ENCODE results near the gene MARCHF6. TPM values are rescaled to one million over a fixed set of nuclear protein-coding genes. Genes with fewer than 3 reads are reported as not detected.

MARCHF6 gene
- total and polyA plus RNA-seq, 9 of the 15 experiments (the other 6 are each of a cell fraction or from before 2014, with no cell fraction given) = 74.1 to 456 (median 116) TPM

DNA sequence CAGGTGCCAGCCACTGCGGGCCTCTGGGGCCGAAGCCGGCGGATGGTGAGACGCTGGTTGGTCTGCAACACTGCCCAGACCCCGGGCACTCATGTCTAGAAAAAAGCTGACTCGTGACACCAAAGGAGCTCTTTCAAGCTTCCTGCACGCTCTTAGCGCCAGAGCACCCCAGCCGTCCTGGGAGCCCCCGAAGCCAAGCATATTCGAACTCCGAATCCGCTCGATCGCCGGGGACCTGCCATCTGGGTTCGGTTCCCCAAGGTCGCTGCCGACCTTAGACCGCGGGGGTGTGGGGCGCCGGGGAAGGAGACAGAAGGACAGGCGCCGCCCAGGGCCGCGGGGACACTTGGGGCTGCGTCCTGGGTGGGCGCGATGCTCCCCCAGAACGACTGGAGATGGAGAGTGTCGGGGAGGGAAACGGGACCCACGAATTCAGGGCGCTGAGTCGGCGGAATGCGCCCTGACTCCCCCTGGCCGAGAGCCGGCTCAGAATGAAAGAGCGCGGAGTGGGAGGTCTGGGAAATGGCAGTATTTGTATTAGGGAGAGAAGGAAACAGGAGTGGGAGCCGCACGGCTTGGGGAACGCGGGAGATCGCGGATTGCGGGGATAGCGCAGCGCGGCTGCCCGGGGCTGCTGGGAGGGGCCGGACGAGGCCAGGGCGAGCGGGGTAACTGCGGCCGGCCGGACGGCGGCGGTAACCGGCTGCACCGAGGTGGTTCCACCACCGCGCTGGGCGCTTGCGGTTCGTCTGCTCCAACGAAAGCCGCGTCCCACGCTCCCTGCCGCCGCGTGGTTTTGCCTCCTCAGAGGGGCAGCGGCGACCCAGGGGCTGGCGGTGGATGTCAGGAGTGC is 20.1 kb upstream of the MARCHF6 start (continued):
- TF ChIP-seq, protein P1, sequence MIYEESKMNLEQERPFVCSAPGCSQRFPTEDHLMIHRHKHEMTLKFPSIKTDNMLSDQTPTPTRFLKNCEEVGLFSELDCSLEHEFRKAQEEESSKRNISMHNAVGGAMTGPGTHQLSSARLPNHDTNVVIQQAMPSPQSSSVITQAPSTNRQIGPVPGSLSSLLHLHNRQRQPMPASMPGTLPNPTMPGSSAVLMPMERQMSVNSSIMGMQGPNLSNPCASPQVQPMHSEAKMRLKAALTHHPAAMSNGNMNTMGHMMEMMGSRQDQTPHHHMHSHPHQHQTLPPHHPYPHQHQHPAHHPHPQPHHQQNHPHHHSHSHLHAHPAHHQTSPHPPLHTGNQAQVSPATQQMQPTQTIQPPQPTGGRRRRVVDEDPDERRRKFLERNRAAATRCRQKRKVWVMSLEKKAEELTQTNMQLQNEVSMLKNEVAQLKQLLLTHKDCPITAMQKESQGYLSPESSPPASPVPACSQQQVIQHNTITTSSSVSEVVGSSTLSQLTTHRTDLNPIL (CRISPR knock-in tag; IDR thresholded peaks at IDR 0.05) = no peak
- TF ChIP-seq CBX5 (IDR thresholded peaks at IDR 0.05; ENCODE audit: borderline replicate concordance, low read depth) (no peak), HDAC1 (IDR thresholded peaks at IDR 0.05) (no peak), ILK (tag; IDR thresholded peaks at IDR 0.05; ENCODE audit: borderline replicate concordance, low read depth) (no peak), NCOA2 (IDR thresholded peaks at IDR 0.05; ENCODE audit: partially characterized antibody in 2 of 2) (no peak), ZNF551 (CRISPR knock-in tag; IDR thresholded peaks at IDR 0.05) (no peak), GABPB1 (CRISPR knock-in tag; IDR thresholded peaks at IDR 0.05) (no peak), ZZZ3 (IDR thresholded peaks at IDR 0.05) (no peak), SLC30A9 (CRISPR knock-in tag; IDR thresholded peaks at IDR 0.05) (no peak), SNRNP70 (optimal IDR thresholded peaks at IDR 0.05; ENCODE audit: low read depth, low read length) (no peak), RBFOX2 (IDR thresholded peaks at IDR 0.05; ENCODE audit: low read depth, low read length) (no peak), NONO (IDR thresholded peaks at IDR 0.05; ENCODE audit: low read depth in 2 of 2, low read length in 1 of 2) (no peak), RBM14 (IDR thresholded peaks at IDR 0.05; ENCODE audit: borderline replicate concordance, insufficient read depth, low read depth, low read length) (no peak), FOS (IDR thresholded peaks at IDR 0.05; ENCODE audit: extremely low read depth, insufficient read length) (no peak), HMG20A (CRISPR knock-in tag; conservative IDR thresholded peaks at IDR 0.05) (no peak), TRIM28 (IDR thresholded peaks at IDR 0.05) (no peak), NR2C2 (CRISPR knock-in tag; IDR thresholded peaks at IDR 0.05) (no peak), NR2C2 (tag; IDR thresholded peaks at IDR 0.05) (no peak), ZC3H11A (IDR thresholded peaks at IDR 0.05; ENCODE audit: low read depth, low read length) (no peak), ZNF174 (CRISPR knock-in tag; IDR thresholded peaks at IDR 0.05) (no peak), ZNF444 (CRISPR knock-in tag; IDR thresholded peaks at IDR 0.05) (no peak), HNRNPLL (IDR thresholded peaks at IDR 0.05; ENCODE audit: low read depth, low read length, poor library complexity, severe bottlenecking) (no peak), PHB2 (IDR thresholded peaks at IDR 0.05; ENCODE audit: low read depth) (no peak), ARHGAP35 (IDR thresholded peaks at IDR 0.05; ENCODE audit: partially characterized antibody) (no peak), PCBP2 (IDR thresholded peaks at IDR 0.05; ENCODE audit: low read depth, low read length, poor library complexity, severe bottlenecking) (no peak), RFX5 (IDR thresholded peaks at IDR 0.05; ENCODE audit: low read depth, low read length) (no peak)
- TF ChIP-seq, protein P2, sequence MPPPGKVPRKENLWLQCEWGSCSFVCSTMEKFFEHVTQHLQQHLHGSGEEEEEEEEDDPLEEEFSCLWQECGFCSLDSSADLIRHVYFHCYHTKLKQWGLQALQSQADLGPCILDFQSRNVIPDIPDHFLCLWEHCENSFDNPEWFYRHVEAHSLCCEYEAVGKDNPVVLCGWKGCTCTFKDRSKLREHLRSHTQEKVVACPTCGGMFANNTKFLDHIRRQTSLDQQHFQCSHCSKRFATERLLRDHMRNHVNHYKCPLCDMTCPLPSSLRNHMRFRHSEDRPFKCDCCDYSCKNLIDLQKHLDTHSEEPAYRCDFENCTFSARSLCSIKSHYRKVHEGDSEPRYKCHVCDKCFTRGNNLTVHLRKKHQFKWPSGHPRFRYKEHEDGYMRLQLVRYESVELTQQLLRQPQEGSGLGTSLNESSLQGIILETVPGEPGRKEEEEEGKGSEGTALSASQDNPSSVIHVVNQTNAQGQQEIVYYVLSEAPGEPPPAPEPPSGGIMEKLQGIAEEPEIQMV (tag; conservative IDR thresholded peaks at IDR 0.05; ENCODE audit: low read depth) = no peak
